ENCODE results near the gene RPRD1A. TPM values are rescaled to one million over a fixed set of nuclear protein-coding genes. Genes with fewer than 3 reads are reported as not detected.

RPRD1A gene
- total and polyA plus RNA-seq, 7 donors: 24.9 to 67.1 (median 49.4) TPM

DNA sequence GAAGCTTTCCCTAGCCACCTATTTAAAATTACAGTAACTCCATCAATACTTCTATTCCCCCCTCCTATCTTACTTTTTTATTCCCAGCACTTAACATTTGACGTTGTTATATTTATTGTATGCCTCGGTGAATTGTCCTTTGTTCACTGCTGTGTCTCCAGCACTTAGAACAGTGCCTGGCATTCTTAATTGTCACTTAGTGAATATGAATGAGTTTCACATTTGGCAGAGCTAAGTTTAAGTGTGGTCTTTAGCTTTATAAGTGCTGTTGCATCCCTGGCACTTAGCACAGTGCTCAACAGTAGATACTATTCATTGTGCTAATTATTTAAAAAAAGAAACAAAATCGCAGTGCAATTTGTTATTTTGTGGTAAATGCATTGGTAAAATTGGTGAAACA is 93.2 kb downstream of the RPRD1A start:
- DNase-seq (no peak), ATAC-seq (no peak)
- H3K27me3 ChIP-seq (ENCODE audit: insufficient read depth in 3 of 3, low read length in 2 of 3): no peaks in the 10 kb centered on the region
- WGBS, 3 donors: 77 to 80% (median 78%) methylated on average over 3 of the region's 3 CpGs
- TF ChIP-seq, protein P1, sequence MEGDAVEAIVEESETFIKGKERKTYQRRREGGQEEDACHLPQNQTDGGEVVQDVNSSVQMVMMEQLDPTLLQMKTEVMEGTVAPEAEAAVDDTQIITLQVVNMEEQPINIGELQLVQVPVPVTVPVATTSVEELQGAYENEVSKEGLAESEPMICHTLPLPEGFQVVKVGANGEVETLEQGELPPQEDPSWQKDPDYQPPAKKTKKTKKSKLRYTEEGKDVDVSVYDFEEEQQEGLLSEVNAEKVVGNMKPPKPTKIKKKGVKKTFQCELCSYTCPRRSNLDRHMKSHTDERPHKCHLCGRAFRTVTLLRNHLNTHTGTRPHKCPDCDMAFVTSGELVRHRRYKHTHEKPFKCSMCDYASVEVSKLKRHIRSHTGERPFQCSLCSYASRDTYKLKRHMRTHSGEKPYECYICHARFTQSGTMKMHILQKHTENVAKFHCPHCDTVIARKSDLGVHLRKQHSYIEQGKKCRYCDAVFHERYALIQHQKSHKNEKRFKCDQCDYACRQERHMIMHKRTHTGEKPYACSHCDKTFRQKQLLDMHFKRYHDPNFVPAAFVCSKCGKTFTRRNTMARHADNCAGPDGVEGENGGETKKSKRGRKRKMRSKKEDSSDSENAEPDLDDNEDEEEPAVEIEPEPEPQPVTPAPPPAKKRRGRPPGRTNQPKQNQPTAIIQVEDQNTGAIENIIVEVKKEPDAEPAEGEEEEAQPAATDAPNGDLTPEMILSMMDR (IDR thresholded peaks at IDR 0.05): no peak
- peaks cover 19% of the 10 kb centered on the region for H3K4me1 ChIP-seq
- no peak overlapping the region for H3K27ac ChIP-seq
- intact Hi-C loops (cut with DNase I): loop anchor here in 1 of 2 donors (5.0 kb wide), 1 partner anchor 153 kb away; the partner anchor contains the start of genes ELP2 and SLC39A6
- H3K4me3 ChIP-seq: peak overlapping the region; percentile 71
- peaks cover 16 to 56% of the 10 kb centered on the region in 2 donors for H3K36me3 ChIP-seq (ENCODE audit: insufficient read depth in 1 of 2, low read depth in 1 of 2)
- H3K9me3 ChIP-seq: no peaks in the 10 kb centered on the region

DNA sequence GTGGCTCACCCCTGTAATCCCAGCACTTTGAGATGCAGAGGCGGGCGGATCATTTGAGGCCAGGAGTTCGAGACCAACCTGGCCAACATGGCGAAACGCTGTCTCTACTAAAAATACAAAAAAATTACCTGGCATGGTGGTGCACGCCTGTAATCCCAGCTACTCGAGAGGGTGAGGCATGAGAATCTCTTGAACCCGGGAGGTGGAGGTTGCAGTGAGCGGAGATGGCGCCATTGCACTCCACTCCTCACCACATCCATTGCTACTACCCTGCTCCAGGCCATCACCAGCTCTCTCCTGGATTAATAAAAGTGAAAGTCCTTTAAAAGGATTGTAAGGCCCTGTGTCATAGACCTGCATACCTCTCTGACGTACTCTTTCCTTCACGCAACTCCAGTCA is 93.7 kb downstream of the RPRD1A start:
- DNase-seq (no peak), ATAC-seq (no peak)
- Histone ChIP-seq H3K36me3 (ENCODE audit: insufficient read depth in 1 of 2, low read depth in 1 of 2) (peaks cover 16 to 50% of the 10 kb centered on the region in 2 donors), H3K27ac (no peak overlapping the region), H3K9me3 (no peaks in the 10 kb centered on the region), H3K4me3 (peak overlapping the region; percentile 71), H3K27me3 (ENCODE audit: insufficient read depth in 3 of 3, low read length in 2 of 3) (no peaks in the 10 kb centered on the region), H3K4me1 (peaks cover 19% of the 10 kb centered on the region)
- TF ChIP-seq, protein P1 (IDR thresholded peaks at IDR 0.05): no peak
- WGBS, 3 donors: 88 to 93% (median 93%) methylated on average over 12 of the region's 12 CpGs
- intact Hi-C loops (cut with DNase I): loop anchor here in 1 of 2 donors (5.0 kb wide), 1 partner anchor 154 kb away; the partner anchor contains the start of genes ELP2 and SLC39A6

DNA sequence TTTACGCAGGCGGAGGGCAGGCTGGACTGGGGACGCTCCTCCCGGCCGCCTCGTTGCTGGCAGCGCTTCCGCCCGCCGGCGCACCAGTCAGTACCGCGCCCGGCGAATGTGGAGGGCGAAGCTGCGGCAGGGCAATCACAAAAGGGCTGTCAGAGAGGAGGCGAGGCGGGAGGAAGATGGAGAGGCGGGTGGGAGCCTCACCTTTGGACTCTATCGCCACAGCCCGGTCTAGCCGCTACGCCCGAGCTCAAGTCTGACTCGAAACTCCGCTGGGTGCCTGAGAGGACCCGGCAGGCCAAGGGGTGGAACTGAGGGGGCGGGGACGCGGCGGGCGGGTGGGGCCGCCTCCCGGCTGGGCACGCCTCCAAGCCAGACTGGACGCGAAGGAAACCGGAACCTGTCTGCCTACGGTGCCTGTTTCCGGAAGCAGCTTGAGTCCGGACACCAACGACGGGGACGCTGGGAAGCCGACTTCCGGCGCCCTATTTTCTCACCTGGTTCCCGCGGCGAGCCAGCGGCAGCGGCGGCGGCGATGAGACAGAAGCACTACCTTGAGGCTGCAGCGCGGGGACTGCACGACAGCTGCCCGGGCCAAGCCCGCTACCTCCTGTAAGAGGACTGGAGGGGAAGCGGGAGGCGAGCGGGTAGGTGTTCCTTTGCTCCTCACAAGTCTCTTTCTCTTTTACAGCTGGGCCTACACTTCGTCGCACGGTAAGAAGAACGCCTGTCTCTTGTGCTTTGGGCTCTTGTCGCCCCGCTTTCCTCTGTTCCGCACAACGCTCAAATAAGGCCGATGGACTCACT is 95.0 kb downstream of the RPRD1A start, which contains the start of gene RMP24:
Gene RMP24, plus strand, starts transcription at position 483 of the 804 bp plus-strand sequence.
- H3K4me3 ChIP-seq: peak within 1 kb of the TSS; percentile 71
- intact Hi-C loops (cut with DNase I): loop anchor here in 1 of 2 donors (5.0 kb wide), 1 partner anchor 155 kb away; the partner anchor contains the start of genes ELP2 and SLC39A6
- DNase-seq (peak; percentile 94 to 97), ATAC-seq (peak; percentile 98)
- no peaks in the 10 kb centered on the region for H3K27me3 ChIP-seq (ENCODE audit: insufficient read depth in 3 of 3, low read length in 2 of 3)
- no peaks in the 10 kb centered on the region for H3K9me3 ChIP-seq
- peaks cover 8 to 38% of the 10 kb centered on the region in 2 donors for H3K36me3 ChIP-seq (ENCODE audit: insufficient read depth in 1 of 2, low read depth in 1 of 2)
- WGBS, 3 donors: 0% methylated on average over 63 to 73 of the region's 73 CpGs
- peaks cover 19% of the 10 kb centered on the region for H3K4me1 ChIP-seq
- peak within 1 kb of the TSS; percentile 88 for H3K27ac ChIP-seq
- TF ChIP-seq, protein P1 (IDR thresholded peaks at IDR 0.05): no peak

DNA sequence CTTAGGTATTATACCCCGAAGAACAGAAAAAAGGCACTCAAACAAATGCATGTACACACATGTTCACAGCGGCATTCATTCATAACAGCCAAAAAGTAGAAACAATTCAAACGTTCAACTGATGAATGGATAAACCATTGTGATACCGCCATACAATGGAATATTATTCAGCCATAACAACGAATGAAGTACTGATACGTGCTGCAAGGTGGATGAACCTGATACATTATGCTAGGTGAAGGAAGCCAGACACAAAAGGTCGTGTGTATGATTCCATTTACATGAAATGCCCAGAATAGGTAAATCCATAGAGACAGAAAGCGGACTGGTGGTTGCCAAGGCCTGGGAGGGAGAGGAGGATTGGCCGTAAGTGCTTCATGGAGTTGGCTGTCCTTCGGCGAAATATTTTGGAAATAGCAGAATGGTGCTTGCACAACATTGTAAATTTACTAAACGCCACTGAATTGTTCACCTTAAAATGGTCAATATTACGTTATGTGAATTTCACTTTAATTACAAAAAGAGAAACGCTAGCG is 95.6 kb downstream of the RPRD1A start:
- H3K27ac ChIP-seq: peak overlapping the region; percentile 88
- H3K27me3 ChIP-seq (ENCODE audit: insufficient read depth in 3 of 3, low read length in 2 of 3): no peaks in the 10 kb centered on the region
- DNase-seq (no peak), ATAC-seq (peak; percentile 5 to 34 (median 20))
- peaks cover 8 to 31% of the 10 kb centered on the region in 2 donors for H3K36me3 ChIP-seq (ENCODE audit: insufficient read depth in 1 of 2, low read depth in 1 of 2)
- H3K4me1 ChIP-seq: peaks cover 19% of the 10 kb centered on the region
- WGBS, 3 donors: 29 to 33% (median 29%) methylated on average over 15 of the region's 15 CpGs
- H3K4me3 ChIP-seq: peak overlapping the region; percentile 71
- H3K9me3 ChIP-seq: no peaks in the 10 kb centered on the region
- intact Hi-C loops (cut with DNase I): loop anchor here in 1 of 2 donors (5.0 kb wide), 1 partner anchor 156 kb away; the partner anchor contains the start of genes ELP2 and SLC39A6
- TF ChIP-seq, protein P1 (IDR thresholded peaks at IDR 0.05): no peak
